Fibroblast of villous mesenchyme (primary cell): ENCODE data around the gene ZNF579. TPM values are rescaled to one million over a fixed set of nuclear protein-coding genes. Genes with fewer than 3 reads are reported as not detected.
A peak's percentile ranks its signal among the peaks of the same experiment; 100 is the strongest.

Source experiments
- DNase-seq: peaks from one replicate; pipeline ENCODE4 v3.0.0-alpha.2; 2010; ENCODE audit warnings: low read depth
- H3K4me3 ChIP-seq: 2 replicates; pipeline ENCODE4 v1.5.1; 2011; ENCODE audit warnings: low read depth, mild to moderate bottlenecking, low read length
- total RNA-seq: library from RNA; depleted of rRNA; stranded (reverse); fragments of >200 nt; gene quantifications from 2 replicates; pipeline ENCODE4 v1.2.3, GENCODE V29; 2012
- TF ChIP-seq, protein P1 (sequence below): IDR thresholded peaks from 2 replicates; pipeline ENCODE4 v1.5.1; 2012; ENCODE audit warnings: low read depth, mild to moderate bottlenecking, low read length; ENCODE audit not compliant: insufficient read depth

Gene ZNF579
- total RNA-seq, 1 donor = 5.6 TPM

DNA sequence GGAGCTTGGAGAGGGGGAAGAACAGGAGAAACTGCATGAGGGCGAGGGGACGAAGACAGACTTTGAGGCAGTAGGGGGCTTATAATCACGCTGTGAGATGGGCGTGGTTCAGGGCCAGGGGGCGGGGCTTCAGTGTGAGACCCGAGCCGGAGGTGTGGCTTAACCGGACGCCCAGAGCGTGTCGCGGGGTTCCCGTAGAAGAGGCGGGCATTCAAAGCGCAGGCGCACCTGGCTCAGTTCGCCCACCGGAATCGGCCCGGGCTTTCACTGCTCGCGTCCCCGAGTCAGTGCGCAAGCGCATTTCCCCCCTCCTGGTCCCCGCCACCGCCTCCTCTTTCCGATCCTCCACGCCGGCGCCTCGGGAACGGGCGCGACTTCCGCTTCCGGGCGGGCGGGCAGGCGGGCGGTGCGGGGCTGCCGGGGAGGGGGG lies 24.6 kb upstream of the ZNF579 start:
- DNase-seq = peak; percentile 97
- TF ChIP-seq, protein P1, sequence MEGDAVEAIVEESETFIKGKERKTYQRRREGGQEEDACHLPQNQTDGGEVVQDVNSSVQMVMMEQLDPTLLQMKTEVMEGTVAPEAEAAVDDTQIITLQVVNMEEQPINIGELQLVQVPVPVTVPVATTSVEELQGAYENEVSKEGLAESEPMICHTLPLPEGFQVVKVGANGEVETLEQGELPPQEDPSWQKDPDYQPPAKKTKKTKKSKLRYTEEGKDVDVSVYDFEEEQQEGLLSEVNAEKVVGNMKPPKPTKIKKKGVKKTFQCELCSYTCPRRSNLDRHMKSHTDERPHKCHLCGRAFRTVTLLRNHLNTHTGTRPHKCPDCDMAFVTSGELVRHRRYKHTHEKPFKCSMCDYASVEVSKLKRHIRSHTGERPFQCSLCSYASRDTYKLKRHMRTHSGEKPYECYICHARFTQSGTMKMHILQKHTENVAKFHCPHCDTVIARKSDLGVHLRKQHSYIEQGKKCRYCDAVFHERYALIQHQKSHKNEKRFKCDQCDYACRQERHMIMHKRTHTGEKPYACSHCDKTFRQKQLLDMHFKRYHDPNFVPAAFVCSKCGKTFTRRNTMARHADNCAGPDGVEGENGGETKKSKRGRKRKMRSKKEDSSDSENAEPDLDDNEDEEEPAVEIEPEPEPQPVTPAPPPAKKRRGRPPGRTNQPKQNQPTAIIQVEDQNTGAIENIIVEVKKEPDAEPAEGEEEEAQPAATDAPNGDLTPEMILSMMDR = no peak

DNA sequence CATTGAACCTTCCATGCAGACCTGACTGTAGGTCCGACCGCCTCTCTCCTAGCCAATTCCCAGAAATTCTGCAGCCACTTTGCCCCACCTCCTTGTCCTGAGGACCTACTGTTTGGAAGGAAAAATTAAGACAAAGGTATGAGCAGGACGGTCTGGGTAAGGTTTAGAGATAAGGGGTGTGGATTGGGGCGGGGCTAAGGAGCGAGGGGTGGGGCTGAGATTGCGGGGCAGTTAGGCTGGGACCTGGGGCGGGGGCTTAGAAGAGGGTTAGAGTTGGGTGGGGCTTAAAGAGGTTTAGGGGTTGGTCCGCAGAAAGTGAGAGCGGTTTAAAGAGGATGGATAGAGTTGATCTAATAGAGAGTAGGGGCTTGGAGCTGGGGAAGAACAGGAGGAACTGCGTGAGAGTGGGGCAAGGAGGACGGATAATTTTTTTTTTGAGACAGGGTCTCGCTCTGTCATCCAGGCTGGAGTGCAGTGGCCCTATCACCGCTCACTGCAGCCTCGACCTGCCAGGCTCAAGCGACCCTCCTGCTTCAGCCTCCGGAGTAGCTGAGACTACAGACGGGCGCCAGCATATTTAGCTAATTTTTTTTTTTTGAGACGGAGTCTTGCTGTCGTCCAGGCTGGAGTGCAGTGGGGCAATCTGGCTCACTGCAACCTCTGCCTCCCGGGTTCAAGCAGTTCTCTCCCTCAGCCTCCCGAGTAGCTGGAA lies 23.1 kb upstream of the ZNF579 start:
- TF ChIP-seq, protein P1 = no peak

More for the DNA sequence above, 24.6 kb upstream of the ZNF579 start:
- H3K4me3 ChIP-seq = peak overlapping the region; percentile 98

GRCh38 chr19:55603115-55603514 lies 22.5 kb upstream of the ZNF579 start:
- TF ChIP-seq, protein P1 = no peak
- no peak overlapping the region for H3K4me3 ChIP-seq
- DNase-seq = no peak

More for the DNA sequence above, 23.1 kb upstream of the ZNF579 start:
- DNase-seq = no peak
- no peak overlapping the region for H3K4me3 ChIP-seq

DNA sequence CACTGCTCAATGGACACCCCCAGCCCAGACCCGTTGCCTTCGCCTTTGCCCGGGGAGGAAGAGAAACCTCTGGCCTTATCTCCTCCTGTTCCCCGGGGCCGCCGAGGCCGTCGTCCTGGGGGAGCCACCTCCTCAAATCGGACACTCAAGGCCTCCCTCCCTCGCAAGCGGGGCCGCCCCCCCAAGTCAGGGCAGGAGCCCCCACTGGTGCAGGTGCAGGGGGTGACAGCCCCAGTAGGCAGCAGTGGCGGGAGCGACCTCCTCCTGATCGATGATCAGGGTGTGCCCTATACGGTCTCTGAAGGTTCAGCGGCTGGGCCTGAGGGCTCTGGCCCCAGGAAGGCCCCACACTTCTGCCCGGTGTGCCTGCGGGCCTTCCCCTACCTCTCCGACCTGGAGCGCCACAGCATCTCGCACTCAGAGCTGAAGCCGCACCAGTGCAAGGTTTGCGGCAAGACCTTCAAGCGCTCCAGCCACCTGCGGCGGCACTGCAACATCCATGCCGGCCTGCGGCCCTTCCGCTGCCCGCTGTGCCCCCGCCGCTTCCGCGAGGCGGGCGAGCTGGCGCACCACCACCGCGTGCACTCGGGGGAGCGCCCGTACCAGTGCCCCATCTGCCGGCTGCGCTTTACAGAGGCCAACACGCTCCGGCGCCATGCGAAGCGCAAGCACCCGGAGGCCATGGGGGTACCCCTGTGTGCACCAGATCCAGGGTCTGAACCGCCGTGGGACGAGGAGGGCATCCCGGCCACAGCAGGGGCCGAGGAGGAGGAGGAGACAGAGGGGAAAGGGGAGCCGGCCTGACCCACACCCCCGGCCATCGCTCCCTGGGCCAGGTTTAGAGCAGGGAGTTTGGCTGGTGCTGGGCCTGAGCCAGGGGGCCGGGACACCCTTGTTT lies 21.7 kb upstream of the ZNF579 start:
- TF ChIP-seq, protein P1 = no peak
- DNase-seq = no peak
- H3K4me3 ChIP-seq = no peak overlapping the region

DNA sequence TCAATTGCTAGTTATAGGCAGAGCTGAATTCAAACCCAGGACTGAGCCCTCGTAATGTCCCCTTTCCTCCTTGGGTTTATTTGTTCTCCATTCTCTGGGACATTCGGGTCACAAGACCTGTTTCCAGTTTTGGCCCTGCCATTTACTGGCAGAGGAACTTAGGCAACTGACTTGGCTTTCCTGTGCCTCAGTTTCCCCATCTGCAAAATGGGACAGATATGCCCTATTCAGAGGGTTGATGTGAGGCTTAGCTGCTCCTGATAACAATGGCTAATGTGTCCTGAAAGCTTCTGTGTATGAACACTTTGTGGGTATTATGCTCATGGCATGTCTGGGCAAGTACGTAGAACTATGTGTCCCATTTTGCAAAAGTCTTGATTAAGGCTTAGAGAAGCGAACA lies 20.4 kb upstream of the ZNF579 start:
- TF ChIP-seq, protein P1 = no peak
- peak overlapping the region; percentile 93 for H3K4me3 ChIP-seq
- DNase-seq = no peak

- no peak for DNase-seq
- TF ChIP-seq, protein P1 = no peak
- peak overlapping the region; percentile 93 for H3K4me3 ChIP-seq
Observed at GRCh38 chr19:55600662-55601028, 20.0 kb upstream of the ZNF579 start.
